NCI-H146 treated with DMSO at 0.1 percent for 48 hours (cell line): ENCODE data around the gene ADORA1.

Experiments used
- DNase-seq: peaks from one replicate; lab custom pipeline; 2025; ENCODE audit not compliant: unreplicated experiment; lab: John Stamatoyannopoulos, UW

The ADORA1 gene

DNA sequence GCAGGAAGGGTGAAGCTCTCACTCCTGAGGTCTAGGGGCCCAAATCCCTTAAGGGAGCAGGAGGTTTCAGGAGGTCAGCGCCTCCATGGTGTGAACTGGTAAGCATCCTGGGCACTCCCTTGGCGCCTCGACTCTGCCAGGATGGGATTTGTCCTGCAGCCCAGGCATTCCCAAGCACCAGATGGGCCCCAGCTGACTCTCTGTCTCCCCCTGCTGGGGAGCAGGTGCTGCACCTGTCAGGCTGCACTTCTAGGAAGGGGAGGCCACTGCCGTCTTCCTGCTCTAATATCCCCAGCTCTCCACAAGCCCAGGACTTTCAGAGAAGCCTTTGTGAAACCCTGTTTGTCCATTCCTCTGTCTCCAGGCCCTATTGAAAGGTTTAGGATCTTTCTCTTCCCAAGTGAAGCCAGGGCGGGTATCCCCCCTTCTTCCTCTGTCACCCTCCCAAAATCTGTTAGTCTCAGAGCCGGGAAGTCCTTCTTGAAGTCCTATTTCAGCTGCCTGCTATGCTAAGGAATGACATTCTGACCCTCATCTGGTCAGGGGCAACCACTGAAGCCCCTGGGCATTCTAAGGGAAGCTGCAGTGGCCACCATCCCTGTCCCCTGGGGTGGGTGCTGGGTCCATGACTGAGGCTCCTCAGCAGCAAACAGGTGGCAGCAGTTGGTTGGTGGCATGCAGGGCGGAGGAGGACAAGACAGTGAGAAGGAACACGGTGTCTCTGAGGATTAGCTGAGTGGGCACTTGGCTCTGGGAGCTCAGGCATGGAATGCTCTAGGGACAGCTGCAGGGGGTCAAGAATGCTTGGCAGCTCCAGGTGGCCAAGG, 44.9 kb downstream of the ADORA1 start:
- DNase-seq: peak; percentile 38

DNA sequence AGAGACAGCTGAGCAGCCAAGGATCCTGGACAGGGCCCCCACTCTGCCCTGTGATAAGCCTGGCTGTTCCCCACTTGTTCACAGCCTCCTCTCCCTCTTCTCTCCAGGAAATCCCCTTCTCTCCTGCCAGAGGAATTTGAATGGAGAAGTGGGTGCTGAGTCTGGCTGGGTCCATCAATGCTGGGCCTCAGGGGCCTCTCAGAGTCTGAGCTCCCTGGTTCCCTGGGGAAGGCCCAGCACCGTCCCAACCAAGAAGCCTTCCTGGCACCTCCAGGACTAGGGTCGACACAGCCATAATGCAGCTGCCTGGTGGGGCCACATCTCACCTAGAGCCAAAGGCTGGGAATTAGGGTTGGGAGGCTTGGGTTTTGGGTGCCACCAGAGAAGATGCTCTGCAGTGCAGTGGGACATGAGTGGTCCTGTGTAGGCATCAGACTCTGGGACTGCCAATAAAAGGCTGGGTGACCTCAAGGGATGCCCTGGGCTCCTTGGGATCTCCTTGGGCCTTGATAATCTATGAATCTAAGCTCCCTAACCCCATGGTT, 45.6 kb downstream of the ADORA1 start:
- DNase-seq: no peak

DNA sequence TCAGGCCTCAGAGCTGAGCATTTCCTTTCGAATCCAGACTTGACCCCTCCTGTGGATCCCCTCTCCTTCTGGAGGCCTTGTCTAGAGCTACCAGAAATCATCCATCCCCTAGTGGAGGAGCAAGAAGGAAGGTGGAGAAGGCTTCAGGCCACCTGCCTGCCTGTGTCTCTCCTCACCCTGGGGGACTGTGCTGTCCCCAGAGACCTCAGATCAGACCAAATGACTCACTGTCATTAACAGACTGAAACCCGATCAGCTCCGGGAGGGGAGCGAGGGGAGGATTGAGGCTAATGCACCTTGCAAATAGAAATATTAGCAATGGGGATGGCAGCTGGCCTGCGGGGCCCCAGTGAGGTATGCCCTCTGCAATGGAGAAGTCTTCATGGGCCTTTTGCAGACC, 46.0 kb downstream of the ADORA1 start:
- peak; percentile 81 for DNase-seq

DNA sequence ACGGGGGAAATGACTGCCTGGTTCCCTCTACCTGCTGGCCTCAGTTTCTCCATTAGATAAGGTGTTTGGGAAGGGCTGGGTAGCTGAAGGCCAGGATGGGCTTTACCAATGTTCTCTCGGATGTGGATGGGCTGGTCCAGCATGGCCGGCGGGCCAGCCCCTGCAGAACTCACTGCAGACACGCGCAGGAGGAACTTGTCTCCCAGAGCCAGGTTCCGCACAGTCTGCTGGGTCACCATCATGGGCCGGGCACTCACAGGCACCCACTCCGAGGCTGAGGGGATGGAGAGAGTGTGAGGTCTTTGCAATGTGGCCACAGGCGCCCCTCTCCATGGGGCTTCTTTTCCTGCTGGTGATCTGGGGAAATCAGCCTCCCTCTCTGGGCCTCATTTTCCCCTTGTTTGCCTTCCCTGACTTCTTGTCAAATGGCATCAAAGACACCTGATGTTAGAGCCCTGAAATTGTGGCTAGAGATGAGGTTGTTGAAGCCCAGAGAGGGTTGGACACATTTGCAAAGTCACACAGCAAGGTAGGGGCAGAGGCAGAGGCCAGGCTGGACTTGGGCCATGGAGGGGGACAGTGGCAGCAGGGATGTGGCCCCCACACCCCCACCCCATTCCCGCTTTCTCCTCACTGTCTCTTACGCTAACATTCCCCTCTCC, 46.9 kb downstream of the ADORA1 start:
- no peak for DNase-seq

DNA sequence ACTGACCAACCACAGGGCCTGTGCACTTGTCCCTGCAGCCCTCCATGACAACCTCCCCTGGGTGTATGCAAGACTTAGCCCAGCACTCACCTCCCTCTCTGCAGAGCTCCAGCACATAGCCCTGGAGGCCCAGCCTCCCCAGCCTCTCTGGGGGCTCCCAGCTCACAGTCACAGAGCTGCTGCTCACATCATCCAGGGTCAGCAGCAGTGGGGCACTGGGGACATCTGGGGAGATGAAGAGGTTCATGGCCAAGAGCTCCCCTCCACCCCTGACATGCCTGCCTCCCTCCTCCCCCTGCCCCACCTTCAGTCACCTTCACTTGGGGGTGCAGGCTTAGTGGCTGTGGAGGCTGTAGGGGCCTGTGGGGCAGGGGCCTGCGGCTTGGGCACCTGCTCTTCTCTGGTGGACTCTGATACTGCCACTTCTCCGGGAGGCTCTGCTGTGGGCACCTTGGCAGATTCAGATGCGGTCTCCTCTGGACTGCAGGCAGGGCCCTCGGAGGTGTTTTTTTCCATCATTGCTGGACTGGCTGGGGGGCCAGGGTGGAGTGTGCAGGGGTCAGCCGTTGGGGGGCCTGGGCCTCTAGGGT, 47.8 kb downstream of the ADORA1 start, which contains the start of gene MYBPH:
Gene MYBPH (minus strand): TSS at position 590 of the 590 bp plus-strand sequence. CDS start 71 bp downstream, at position 519.
- no peak for DNase-seq

DNA sequence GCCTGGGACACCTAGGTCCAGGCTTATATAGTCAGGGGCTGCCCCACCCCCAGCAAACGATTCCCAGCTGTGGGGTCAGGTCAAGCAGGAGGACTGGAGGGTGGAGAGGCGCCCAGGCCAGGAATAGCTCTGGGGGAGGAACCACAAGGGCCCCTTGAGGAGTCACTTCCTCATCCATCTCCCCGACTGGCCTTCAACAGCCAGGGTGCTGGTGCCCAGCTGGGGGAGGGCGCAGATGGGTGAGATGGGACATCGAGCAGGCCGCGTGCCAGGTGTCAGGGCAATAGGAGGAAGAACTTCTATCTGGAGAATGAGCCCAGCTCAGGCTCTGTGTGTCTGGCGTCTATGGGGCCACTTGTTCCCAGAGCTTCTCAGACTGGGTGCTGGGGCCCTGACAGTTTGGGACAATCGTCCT, 48.3 kb downstream of the ADORA1 start:
- DNase-seq: no peak

DNA sequence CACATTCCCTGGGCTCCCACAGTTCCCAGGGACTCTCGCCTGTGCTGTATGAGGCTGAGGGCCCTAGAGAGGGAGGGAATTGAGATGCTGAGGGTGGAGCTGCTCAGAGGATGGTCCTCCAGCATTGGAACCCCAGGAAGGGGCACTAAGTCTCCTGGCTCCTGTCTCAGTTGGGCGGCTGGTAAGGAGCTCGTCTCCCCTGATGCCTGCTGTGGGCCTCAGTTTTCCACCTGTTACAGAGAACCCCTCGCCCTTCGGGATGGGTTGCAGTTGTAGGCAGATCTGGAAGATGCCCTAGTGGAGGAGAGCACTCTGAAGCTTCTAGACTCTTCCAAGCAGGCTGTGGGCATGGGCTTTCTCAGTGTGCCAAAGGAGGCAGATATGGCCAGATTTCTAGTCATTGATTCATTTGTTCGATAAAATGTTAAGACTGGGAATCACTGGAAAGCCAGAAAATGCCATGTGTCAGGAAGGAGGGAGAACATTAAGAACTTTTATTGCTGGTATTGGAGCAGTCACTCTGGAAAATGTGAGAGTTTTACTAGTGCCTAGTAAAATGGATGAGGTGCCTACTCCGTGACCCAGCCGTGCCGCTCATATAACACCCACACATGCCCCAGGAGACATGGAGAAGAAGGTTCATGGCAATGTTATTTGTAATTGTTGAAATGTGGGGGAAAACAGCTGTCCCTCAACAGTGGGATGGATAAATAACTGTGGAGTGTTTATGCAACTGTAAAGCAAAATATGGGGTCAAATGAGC, 48.9 kb downstream of the ADORA1 start:
- DNase-seq: no peak

DNA sequence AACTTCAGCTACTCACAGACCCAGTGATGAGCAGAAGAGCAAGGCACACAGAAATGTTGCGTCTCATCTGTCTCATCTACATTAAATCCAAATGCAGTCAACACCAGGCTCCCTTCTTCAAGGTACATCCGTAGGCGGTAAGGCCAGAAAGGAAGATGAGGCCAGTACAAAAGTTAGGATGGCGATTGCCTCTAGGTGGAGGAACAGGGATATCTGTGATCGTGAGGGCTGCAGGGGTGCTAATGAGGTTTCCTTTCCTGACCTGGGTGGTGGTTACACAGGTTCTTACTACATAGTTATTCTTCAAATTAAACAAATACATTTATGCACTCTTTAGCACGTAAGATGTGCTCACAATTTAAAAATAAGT, 49.5 kb downstream of the ADORA1 start:
- DNase-seq: no peak

DNA sequence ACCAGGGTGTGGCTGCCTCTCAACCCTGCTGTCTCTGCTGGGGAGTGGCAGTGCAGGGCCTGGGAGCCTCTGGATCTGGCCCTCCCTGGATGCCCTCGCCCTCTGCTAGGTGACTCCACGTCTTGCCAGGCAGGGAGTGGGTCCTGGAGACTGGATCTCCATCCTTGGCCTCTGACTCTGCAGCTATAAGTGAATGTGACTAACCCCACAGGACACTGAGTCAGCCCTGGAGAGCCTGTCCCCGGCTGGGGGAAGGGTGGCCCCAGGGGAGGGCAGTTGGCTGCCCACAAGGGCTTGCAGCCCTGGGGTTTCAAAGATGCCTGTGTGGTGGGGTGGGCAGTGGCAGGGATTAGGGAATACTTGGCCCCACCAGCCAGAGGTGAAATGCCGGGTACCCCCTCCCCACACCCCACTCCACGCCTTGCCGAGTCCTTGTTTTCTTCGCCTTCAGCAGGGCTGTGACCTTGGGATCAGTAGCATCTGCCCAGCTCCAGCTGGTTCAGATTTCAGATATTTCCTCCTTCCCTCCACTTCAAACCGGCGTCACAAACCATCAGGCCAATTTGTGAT, 50.0 kb downstream of the ADORA1 start:
- DNase-seq: no peak

DNA sequence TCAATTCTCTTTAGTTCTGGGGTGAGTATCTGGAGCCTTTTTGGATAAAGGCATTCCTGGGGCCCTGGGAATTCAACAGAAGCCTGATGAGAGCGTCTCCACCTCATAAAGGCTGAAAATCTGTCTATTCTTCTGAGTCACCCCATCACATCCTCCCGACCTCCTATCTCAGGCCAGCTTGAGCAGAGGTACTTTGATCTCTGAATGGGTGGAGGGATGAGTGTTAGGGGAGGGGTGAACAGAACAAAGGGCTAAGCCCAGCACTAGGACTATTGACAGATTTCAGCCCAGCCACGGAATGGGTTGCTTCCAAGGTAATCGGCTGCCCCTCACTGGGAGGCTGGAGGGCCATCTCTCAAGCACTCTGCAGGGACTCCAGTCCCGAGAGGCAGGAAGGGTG, 50.6 kb downstream of the ADORA1 start:
- peak; percentile 8 for DNase-seq

DNA sequence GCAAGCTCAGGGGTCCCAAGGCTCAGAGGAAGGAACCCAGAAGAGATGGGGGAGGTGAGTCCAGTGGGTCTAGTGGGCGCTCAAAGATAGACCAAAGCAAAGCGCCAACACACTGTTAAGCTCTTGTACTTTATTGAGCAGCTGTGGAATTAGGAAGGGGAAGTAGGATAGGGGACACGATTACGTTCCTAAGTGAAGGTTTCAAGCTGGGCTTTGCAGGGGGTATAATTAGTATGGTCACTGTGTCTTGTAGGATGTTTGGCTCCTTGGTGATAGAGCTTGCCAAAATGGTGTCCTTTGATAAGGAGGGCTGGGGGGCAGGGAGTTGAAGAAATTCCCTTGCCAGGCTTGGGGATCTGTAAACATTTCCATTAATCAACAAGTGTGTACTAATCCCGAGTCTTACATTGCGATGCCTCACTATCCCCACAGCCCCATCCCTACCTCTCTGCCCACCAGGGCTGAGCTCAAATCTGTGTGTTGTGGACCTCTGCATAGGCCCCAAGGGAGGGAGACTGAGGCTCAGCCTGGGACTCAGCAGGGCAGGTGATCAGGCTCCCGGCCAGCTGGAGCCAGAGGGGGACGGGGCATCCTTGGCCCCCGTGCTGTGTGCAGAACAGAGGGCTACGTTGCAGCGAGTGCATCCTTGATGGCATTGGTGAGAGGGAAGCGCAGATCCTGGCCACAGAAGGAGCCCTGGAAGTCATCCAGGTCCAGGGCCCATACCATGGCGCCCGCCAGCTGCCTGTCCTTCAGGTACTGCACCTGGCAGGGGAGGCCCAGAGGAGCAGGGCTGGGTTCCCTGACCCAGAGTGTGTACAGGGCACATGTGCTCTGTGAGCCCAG, 51.5 kb downstream of the ADORA1 start:
- no peak for DNase-seq

DNA sequence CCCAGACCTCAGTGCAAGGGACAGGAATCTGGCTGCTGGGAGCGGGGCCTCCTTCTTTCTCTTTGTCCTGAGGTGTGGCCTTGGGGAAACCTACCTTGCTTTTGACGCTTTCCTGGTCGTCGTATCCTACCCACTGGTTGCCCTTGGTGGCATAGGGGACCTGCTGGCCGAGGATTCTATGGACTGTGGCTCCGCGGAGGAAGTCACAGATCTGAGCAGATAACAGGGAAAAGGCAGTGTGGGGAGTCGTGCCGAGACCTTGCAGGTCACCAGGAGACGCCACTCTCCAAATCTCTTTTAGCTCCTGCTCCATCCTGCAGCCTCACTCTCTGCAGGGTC, 52.1 kb downstream of the ADORA1 start:
- no peak for DNase-seq

DNA sequence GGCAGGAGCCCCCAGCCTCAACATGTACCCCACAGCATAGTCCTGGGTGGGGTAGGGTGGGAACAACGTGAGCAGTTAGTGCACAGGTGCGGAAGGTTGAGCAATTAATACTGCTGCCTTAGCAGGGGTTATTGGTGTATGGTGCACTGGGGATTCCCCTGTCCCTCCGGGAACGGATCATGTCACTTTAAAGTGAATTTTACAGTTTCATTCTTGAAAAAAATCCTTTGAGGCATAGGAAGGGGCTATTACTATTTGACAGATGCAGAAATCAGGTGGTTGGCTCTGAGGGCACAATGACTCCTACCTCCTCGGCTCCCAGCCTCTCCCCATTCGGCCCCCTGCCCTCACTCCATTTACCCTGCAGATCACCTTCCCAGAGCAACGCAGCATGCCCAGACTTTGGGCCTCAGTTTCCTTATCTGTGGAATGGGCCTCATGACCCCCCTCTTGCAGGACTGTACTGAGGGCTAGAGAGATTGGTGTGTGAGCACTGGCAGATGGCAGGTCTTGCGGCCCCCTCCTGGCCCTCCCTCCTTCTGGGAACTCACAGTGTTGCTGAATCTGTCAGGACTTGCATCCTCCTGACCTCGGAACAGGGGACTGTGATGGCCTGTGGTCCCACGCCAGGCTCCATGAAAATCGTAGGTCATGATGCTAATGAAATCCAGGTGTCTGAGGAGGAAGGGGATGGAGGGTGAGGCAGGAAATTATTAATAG, 53.2 kb downstream of the ADORA1 start:
- DNase-seq: no peak

DNA sequence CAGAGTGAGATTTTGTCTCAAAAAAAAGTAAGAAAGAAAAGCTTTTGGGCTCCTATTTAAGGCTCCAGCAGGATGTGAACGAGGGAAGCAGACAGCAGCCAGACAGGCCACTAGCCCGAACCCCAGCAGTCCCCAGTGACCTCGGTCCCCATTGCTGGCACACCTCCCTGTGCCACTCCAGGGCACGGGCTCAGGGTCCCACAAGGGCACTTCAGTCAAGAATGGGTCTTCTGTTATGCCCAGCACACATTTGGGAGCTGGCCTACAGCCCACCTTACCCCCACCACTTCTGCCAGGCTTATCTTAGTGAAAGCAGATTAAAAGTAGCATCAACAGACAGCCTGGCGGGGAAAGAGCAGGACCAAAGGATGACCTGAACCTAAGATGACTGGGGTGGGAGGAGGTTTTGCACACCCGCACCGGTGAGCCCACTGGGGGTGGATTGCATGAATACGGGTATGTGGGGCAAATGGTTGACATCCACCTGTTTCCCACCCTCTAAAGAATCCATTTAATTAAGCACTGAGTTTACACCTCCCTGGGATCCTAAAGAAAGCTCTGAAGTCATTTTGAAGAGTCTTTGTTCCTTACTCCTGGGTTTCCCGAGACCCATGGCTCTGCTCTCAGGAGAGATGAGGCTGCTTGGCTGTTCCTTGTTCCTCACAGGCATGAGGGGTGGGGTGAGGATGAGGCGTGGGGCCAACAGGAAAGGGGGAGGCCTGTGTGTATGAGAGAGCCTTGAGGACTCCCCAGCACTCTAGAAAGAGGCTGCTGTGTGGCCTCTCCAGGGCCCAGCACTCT, 54.3 kb downstream of the ADORA1 start:
- DNase-seq: no peak

DNA sequence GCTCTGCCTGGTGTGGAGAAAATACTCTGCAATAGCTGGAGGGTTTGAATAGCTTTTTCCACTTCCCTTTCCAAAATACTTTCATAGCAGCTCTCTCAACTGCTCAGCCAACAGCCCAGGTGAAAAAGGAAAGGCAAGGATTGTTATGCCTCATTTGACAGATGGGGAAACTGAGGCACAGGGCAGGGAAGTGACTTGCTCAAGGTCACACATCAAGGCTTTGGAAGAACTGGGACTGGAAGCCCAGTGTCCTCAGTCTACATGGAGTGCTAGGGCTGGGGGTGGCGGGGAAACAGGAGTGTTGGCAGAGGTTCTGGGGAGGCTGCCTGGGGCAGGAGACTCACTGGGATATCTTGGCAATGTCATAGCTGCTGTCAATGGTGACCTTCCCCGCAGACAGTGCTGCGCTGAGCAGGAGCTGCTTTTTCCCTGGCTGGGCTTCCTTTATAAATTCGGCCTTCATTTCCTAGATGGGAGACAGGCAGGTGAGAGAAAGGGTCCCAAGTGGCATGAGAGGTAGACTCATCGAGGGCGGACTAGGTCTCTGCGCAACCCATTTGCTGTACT, 54.9 kb downstream of the ADORA1 start:
- DNase-seq: no peak

DNA sequence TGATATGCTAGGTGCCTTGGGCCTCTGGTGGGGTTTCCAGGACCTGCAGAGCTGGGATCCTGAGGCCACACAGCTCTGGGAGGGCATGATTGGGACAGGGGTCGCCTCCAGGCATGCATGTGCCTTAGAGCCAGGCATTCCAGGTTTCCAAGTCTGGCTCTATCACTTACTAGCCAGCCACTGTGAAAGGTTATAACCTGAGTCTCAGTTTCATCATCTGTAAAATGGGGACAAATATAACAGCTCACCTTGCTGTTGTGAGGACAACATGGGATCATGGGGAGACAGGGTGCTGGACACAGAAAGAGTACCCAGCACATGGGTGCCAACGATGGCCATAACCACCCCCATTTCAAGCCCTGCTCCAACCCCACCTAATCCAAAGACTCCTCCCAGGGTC, 56.3 kb downstream of the ADORA1 start:
- DNase-seq: no peak

DNA sequence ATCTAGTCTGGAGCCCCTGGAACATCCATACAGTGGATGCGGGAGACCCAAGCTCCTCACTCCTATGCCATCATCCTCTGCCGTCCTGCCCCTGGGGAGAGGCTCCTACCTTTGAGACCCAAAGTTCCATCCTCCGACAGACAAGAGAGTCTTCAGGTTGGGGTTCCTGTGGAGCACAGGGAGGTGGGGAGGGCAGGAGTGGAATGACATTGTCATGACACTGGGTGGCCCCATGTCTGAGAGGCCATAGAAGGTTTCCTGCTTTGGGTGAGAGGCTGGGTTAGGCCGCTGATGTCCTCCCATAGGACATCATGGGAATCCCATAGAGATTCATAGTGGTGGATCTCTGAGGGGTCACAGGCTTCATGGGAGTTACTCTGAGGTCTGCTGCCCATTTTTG, 56.9 kb downstream of the ADORA1 start:
- DNase-seq: no peak

DNA sequence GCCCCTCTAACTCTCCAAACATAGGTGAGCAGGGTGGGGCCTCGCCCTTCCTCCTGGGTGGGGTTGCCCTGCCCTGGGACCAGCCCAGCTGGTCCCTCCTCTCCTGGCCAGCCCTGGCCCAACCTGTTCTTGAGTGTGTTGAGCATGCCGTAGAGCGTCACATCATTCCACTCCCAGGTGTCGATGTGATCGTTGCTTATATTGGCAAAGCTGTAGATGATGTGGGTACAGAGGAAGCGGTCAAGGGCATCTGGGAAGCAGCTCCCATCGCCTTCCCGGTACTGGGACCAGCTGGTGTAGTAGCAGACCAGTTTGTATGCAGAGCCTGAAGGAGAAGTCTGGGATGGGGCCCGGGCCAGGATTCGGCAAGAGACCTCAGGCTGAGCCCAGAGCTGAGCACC, 57.5 kb downstream of the ADORA1 start:
- DNase-seq: no peak
